Trophoblast cell (in vitro differentiated cells and primary cell): ENCODE results near the gene SRGAP2B.
"Not testable (repeated sequence)": the region's sequence is repeated elsewhere in the genome, so short reads cannot be mapped to it uniquely, and the experiment has no call there.

Experiments used
- DNase-seq, 2 donors: peaks; one replicate each; pipeline ENCODE4 v3.0.0-alpha.2; 2016
- H2AFZ ChIP-seq: 2 replicates; pipeline ENCODE4 v1.6.1; 2013; ENCODE audit warnings: low read length, moderate library complexity, mild to moderate bottlenecking; ENCODE audit not compliant: insufficient read depth, poor library complexity
- H2AK5ac ChIP-seq: 2 replicates; pipeline ENCODE4 v1.6.1; 2013; ENCODE audit warnings: mild to moderate bottlenecking, low read length
- H2BK120ac ChIP-seq: 2 replicates; pipeline ENCODE4 v1.6.1; 2013; ENCODE audit warnings: low read length, mild to moderate bottlenecking, moderate library complexity; ENCODE audit not compliant: insufficient read depth, poor library complexity
- H2BK12ac ChIP-seq: 2 replicates; pipeline ENCODE4 v1.6.1; 2013; ENCODE audit warnings: mild to moderate bottlenecking, low read length, moderate library complexity
- H2BK5ac ChIP-seq: 2 replicates; pipeline ENCODE4 v1.6.1; 2013; ENCODE audit warnings: low read length, low read depth, moderate library complexity, mild to moderate bottlenecking; ENCODE audit not compliant: poor library complexity
- H3K14ac ChIP-seq: 2 replicates; pipeline ENCODE4 v1.6.1; 2013; ENCODE audit warnings: mild to moderate bottlenecking, low read length
- H3K18ac ChIP-seq: 2 replicates; pipeline ENCODE4 v1.6.1; 2013; ENCODE audit warnings: mild to moderate bottlenecking, low read length
- H3K23ac ChIP-seq: 2 replicates; pipeline ENCODE4 v1.6.1; 2013; ENCODE audit warnings: low read length
- H3K27ac ChIP-seq: 2 replicates; pipeline ENCODE4 v1.5.1; 2013; ENCODE audit warnings: low read depth, mild to moderate bottlenecking, inconsistent platforms, low read length, moderate library complexity
- H3K27me3 ChIP-seq: 2 replicates; pipeline ENCODE4 v1.6.1; 2013; ENCODE audit warnings: inconsistent platforms, mild to moderate bottlenecking, low read length, moderate library complexity; ENCODE audit not compliant: insufficient read depth
- H3K36me3 ChIP-seq, 2 experiments: 1 replicate in 1 of 2; 2 replicates in 1 of 2; pipeline ENCODE4 v1.6.1; 2013; ENCODE audit warnings: low read length in 2 of 2, mild to moderate bottlenecking in 2 of 2, moderate library complexity in 1 of 2; ENCODE audit not compliant: insufficient read depth in 2 of 2, control insufficient read depth in 1 of 2
- H3K4ac ChIP-seq: 2 replicates; pipeline ENCODE4 v1.6.1; 2013; ENCODE audit warnings: low read depth, mild to moderate bottlenecking, low read length, moderate library complexity
- H3K4me1 ChIP-seq, 2 experiments: 1 replicate in 1 of 2; 2 replicates in 1 of 2; pipeline ENCODE4 v1.6.1; 2013; ENCODE audit warnings: low read length in 2 of 2, mild to moderate bottlenecking in 2 of 2, moderate library complexity in 1 of 2; ENCODE audit not compliant: insufficient read depth in 2 of 2, control insufficient read depth in 1 of 2
- H3K4me2 ChIP-seq: 2 replicates; pipeline ENCODE4 v1.6.1; 2013; ENCODE audit warnings: inconsistent platforms, mild to moderate bottlenecking, low read length, moderate library complexity
- H3K4me3 ChIP-seq: 2 replicates; pipeline ENCODE4 v1.5.1; 2013; ENCODE audit warnings: mild to moderate bottlenecking, low read depth, low read length, inconsistent platforms
- H3K79me1 ChIP-seq: one replicate; pipeline ENCODE4 v1.6.1; 2013; ENCODE audit warnings: low read length
- H3K79me2 ChIP-seq: 2 replicates; pipeline ENCODE4 v1.6.1; 2013; ENCODE audit warnings: low read length, mild to moderate bottlenecking; ENCODE audit not compliant: control insufficient read depth, insufficient read depth, poor library complexity
- H3K9ac ChIP-seq: 2 replicates; pipeline ENCODE4 v1.6.1; 2013; ENCODE audit warnings: mild to moderate bottlenecking, low read length
- H3K9me3 ChIP-seq: 2 replicates; pipeline ENCODE4 v1.6.1; 2013; ENCODE audit warnings: low read depth, mild to moderate bottlenecking, control low read depth, inconsistent platforms, low read length; ENCODE audit not compliant: insufficient read depth
- H4K12ac ChIP-seq: 2 replicates; pipeline ENCODE4 v1.6.1; 2013; ENCODE audit warnings: low read depth, mild to moderate bottlenecking, low read length, moderate library complexity
- H4K8ac ChIP-seq: 2 replicates; pipeline ENCODE4 v1.6.1; 2013; ENCODE audit warnings: low read depth, mild to moderate bottlenecking, low read length, moderate library complexity
- H4K91ac ChIP-seq: one replicate; pipeline ENCODE4 v1.6.1; 2013; ENCODE audit warnings: low read depth, mild to moderate bottlenecking, low read length, moderate library complexity
- WGBS: extraction: QIAGEN DNeasy Blood & Tissue Kit; methylation state at CpG from one replicate; pipeline ENCODE4 v1.1.7; 2013; ENCODE audit warnings: missing lambda C conversion rate; ENCODE audit not compliant: insufficient read length, insufficient coverage; ENCODE audit errors: extremely low coverage; 5-methylcytosine and 5-hydroxymethylcytosine counted together

SRGAP2B gene

DNA sequence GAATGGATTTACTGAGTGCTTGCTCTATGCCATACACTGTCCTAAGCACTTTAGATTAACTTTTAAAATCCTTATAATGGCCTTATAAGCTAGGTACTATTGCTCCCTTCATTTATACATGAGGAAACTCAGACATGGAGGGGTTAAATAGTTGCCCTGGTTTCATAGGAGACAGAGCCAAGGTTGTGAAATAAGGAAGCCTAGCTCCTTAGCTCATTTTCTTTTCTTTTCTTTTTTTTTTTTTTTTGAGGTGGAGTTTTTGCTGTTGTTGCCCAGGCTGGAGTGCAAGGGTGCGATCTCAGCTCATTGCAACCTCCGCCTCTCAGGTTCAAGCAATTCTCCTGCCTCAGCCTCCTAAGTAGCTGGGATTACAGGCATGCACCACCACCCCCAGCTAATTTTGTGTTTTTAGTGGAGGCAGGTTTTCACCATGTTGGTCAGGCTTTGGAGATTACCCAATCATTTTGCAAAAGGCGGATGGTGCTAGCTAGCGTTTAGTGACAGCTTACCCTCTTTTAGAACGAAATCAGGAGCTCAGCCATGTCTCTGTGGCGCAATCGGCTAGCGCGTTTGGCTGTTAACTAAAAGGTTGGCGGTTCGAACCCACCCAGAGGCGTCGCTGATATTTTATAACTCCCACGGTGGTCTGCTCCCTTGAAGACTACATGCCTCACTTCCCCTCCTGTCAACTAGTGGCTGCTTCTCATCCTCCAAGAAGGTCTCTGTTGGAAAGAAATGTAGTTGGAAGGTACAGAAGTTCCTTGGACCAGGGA, 33.8 kb upstream of the SRGAP2B start:
- not testable (repeated sequence) for H3K27me3 ChIP-seq, H3K79me1 ChIP-seq, H3K14ac ChIP-seq, H4K12ac ChIP-seq, H3K9ac ChIP-seq, H2BK5ac ChIP-seq, H4K8ac ChIP-seq, H3K79me2 ChIP-seq, H3K36me3 ChIP-seq, H2AK5ac ChIP-seq, H3K4me2 ChIP-seq, H3K4me3 ChIP-seq, H3K23ac ChIP-seq, H3K27ac ChIP-seq, H2BK120ac ChIP-seq, H2AFZ ChIP-seq, H3K9me3 ChIP-seq, H3K4ac ChIP-seq, H3K4me1 ChIP-seq, H4K91ac ChIP-seq, H2BK12ac ChIP-seq, H3K18ac ChIP-seq
- WGBS, result no CpG with 5 or more reads among the region's 14 CpGs
- peak; percentile 1 to 34 for DNase-seq

- not testable (repeated sequence) for H3K14ac ChIP-seq, H3K27me3 ChIP-seq, H3K4ac ChIP-seq, H3K4me1 ChIP-seq, H3K18ac ChIP-seq, H3K36me3 ChIP-seq, DNase-seq, H3K23ac ChIP-seq, H4K91ac ChIP-seq, H2BK5ac ChIP-seq, H2AK5ac ChIP-seq, H3K79me2 ChIP-seq, H2BK12ac ChIP-seq, H3K4me2 ChIP-seq, H3K79me1 ChIP-seq, H4K12ac ChIP-seq, H3K9ac ChIP-seq, H4K8ac ChIP-seq, H3K4me3 ChIP-seq, H3K27ac ChIP-seq, H3K9me3 ChIP-seq, H2AFZ ChIP-seq, H2BK120ac ChIP-seq
These were observed 32.0 kb upstream of the SRGAP2B start for GRCh38 chr1:145127144-145127543.

DNA sequence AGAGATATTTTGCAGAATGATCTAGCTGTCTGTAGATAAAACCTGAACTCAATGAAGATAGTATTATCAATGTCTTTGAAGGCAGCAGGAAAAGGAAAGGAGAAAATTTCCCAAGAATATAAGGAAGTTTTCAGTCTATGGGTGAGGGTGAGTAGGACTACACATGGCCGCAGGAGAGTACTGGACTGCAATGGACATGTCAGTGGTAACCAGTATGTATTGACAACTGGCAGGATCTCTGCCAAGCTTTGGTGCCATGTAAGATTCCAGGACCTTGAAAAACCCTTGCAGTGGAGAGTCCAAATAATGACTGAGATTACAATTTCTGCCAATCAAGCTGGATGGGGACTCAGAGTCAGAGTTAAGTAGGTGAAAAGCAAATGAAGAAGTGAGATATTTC, 30.0 kb upstream of the SRGAP2B start:
- not testable (repeated sequence) for H3K9me3 ChIP-seq, H2BK12ac ChIP-seq
- no CpG with 5 or more reads among the region's 1 CpG for WGBS

GRCh38 chr1:145123992-145124641, 29.0 kb upstream of the SRGAP2B start:
- H4K91ac ChIP-seq, H2AFZ ChIP-seq, H4K12ac ChIP-seq, H3K18ac ChIP-seq, H3K27ac ChIP-seq, H3K79me2 ChIP-seq, H2BK5ac ChIP-seq, H2AK5ac ChIP-seq, H3K4me2 ChIP-seq, H3K4me1 ChIP-seq, DNase-seq, H3K79me1 ChIP-seq, H3K4me3 ChIP-seq, H3K14ac ChIP-seq, H3K9me3 ChIP-seq, H3K23ac ChIP-seq, H3K9ac ChIP-seq, H3K27me3 ChIP-seq, H3K36me3 ChIP-seq, H2BK120ac ChIP-seq, H2BK12ac ChIP-seq, H3K4ac ChIP-seq, H4K8ac ChIP-seq: not testable (repeated sequence)
- no CpG with 5 or more reads among the region's 7 CpGs for WGBS

More for the DNA sequence above, 30.0 kb upstream of the SRGAP2B start:
- not testable (repeated sequence) for H3K4ac ChIP-seq, H3K79me2 ChIP-seq, H3K4me2 ChIP-seq, H3K27ac ChIP-seq, H2AFZ ChIP-seq, H2BK5ac ChIP-seq, H3K14ac ChIP-seq, H3K9ac ChIP-seq, H3K36me3 ChIP-seq, H4K8ac ChIP-seq, H3K79me1 ChIP-seq, H2BK120ac ChIP-seq, H4K12ac ChIP-seq, H2AK5ac ChIP-seq, H3K4me3 ChIP-seq, DNase-seq, H4K91ac ChIP-seq, H3K23ac ChIP-seq, H3K4me1 ChIP-seq, H3K18ac ChIP-seq, H3K27me3 ChIP-seq
